ENCODE data around the gene COL7A1. TPM values are rescaled to one million over a fixed set of nuclear protein-coding genes. Genes with fewer than 3 reads are reported as not detected.

Gene COL7A1
- total and polyA plus RNA-seq, 2 of the 13 experiments (the other 11 are each of a cell fraction or from before 2014, with no cell fraction given), result 2.7 to 11.7 TPM

GRCh38 chr3:48609088-48610005, 14.2 kb upstream of the COL7A1 start, which contains the start of gene UQCRC1 (continued):
- no peak for TF ChIP-seq CHD2 (IDR thresholded peaks at IDR 0.05; ENCODE audit: low read depth, low read length)
- TF ChIP-seq, protein P1, sequence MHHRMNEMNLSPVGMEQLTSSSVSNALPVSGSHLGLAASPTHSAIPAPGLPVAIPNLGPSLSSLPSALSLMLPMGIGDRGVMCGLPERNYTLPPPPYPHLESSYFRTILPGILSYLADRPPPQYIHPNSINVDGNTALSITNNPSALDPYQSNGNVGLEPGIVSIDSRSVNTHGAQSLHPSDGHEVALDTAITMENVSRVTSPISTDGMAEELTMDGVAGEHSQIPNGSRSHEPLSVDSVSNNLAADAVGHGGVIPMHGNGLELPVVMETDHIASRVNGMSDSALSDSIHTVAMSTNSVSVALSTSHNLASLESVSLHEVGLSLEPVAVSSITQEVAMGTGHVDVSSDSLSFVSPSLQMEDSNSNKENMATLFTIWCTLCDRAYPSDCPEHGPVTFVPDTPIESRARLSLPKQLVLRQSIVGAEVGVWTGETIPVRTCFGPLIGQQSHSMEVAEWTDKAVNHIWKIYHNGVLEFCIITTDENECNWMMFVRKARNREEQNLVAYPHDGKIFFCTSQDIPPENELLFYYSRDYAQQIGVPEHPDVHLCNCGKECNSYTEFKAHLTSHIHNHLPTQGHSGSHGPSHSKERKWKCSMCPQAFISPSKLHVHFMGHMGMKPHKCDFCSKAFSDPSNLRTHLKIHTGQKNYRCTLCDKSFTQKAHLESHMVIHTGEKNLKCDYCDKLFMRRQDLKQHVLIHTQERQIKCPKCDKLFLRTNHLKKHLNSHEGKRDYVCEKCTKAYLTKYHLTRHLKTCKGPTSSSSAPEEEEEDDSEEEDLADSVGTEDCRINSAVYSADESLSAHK (CRISPR knock-in tag; IDR thresholded peaks at IDR 0.05; ENCODE audit: borderline replicate concordance), result no peak
- no peak for TF ChIP-seq NFATC3 (CRISPR knock-in tag; IDR thresholded peaks at IDR 0.05)
- TF ChIP-seq SIX4 (CRISPR knock-in tag; IDR thresholded peaks at IDR 0.05), result peak; percentile 8; the same call in 1 of the 2 replicates
- TF ChIP-seq ZFP36L2 (CRISPR knock-in tag; IDR thresholded peaks at IDR 0.05), result no peak
- 0 out of 2 replicates have a peak, but pooled peaks have one; percentile 24 for TF ChIP-seq SP5 (CRISPR knock-in tag; IDR thresholded peaks at IDR 0.05; ENCODE audit: borderline replicate concordance, low read depth)
- TF ChIP-seq HNRNPH1 (optimal IDR thresholded peaks at IDR 0.05; ENCODE audit: low read depth, low read length), result no peak
- no peak for TF ChIP-seq RNF2 (conservative IDR thresholded peaks at IDR 0.05; ENCODE audit: low read depth)
- no peak for TF ChIP-seq POLR2AphosphoS2 (IDR thresholded peaks at IDR 0.05; ENCODE audit: low read depth, low read length)
- TF ChIP-seq ZC3H4 (CRISPR knock-in tag; IDR thresholded peaks at IDR 0.05; ENCODE audit: borderline replicate concordance), result no peak
- no peak for TF ChIP-seq ZBED4 (CRISPR knock-in tag; IDR thresholded peaks at IDR 0.05; ENCODE audit: borderline replicate concordance)
- TF ChIP-seq ZNF256 (CRISPR knock-in tag; conservative IDR thresholded peaks at IDR 0.05), result no peak
- TF ChIP-seq MAF1 (CRISPR knock-in tag; IDR thresholded peaks at IDR 0.05; ENCODE audit: borderline replicate concordance), result peak; percentile 70; the same call in 1 of the 2 replicates
- TF ChIP-seq NFKB2 (CRISPR knock-in tag; IDR thresholded peaks at IDR 0.05; ENCODE audit: borderline replicate concordance), result peak; percentile 42; the same call in 1 of the 2 replicates
- TF ChIP-seq MZF1 (CRISPR knock-in tag; IDR thresholded peaks at IDR 0.05; ENCODE audit: borderline replicate concordance), result no peak
- TF ChIP-seq, protein P2, sequence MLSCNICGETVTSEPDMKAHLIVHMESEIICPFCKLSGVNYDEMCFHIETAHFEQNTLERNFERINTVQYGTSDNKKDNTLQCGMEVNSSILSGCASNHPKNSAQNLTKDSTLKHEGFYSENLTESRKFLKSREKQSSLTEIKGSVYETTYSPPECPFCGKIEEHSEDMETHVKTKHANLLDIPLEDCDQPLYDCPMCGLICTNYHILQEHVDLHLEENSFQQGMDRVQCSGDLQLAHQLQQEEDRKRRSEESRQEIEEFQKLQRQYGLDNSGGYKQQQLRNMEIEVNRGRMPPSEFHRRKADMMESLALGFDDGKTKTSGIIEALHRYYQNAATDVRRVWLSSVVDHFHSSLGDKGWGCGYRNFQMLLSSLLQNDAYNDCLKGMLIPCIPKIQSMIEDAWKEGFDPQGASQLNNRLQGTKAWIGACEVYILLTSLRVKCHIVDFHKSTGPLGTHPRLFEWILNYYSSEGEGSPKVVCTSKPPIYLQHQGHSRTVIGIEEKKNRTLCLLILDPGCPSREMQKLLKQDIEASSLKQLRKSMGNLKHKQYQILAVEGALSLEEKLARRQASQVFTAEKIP (CRISPR knock-in tag; IDR thresholded peaks at IDR 0.05; ENCODE audit: borderline replicate concordance), result no peak
- TF ChIP-seq ZNF558 (CRISPR knock-in tag; IDR thresholded peaks at IDR 0.05; ENCODE audit: borderline replicate concordance), result peak; percentile 94; the same call in 1 of the 2 replicates
- no peak for TF ChIP-seq ZNF678 (CRISPR knock-in tag; IDR thresholded peaks at IDR 0.05)
- TF ChIP-seq SALL2 (CRISPR knock-in tag; IDR thresholded peaks at IDR 0.05), result peak; percentile 78
- no peak for TF ChIP-seq STAT5B (CRISPR knock-in tag; IDR thresholded peaks at IDR 0.05)
- no peak for TF ChIP-seq U2AF1 (optimal IDR thresholded peaks at IDR 0.05; ENCODE audit: low read depth, low read length)

Data from HepG2 (cell line).